Posterior vena cava (tissue), 2 donors: Measurements from ENCODE around the gene PDE6B. TPM values are rescaled to one million over a fixed set of nuclear protein-coding genes. Genes with fewer than 3 reads are reported as not detected.
"Not testable (repeated sequence)": the region's sequence is repeated elsewhere in the genome, so short reads cannot be mapped to it uniquely, and the experiment has no call there.

ENCODE experiments used
- DNase-seq: peaks from one replicate; pipeline ENCODE4 v3.0.0-alpha.2; 2020; ENCODE audit warnings: low spot score
- intact Hi-C, 2 donors: fragments of 100-400 bp; cut with DNase I; formaldehyde crosslinking; loops; one replicate each; pipeline versions ENCODE4 v1.14.1 to v1.14.2; 2022 to 2023
- total RNA-seq, 2 donors: library from RNA; stranded (reverse); fragmentation: NEBNext Ultra II Directional; extraction: Animal tissue kit (Norgen Biotek cat#: 25700); gene quantifications; one replicate each; pipeline ENCODE4 v1.2.1, GENCODE V29; 2021
- donor health status: DM: yes; HTN: yes; CAD: no.
- donor health status: DM: yes; HTN: yes; CAD: no.

Gene PDE6B
- total RNA-seq, 2 donors from 2014 or later: 1.4 to 3.7 TPM

DNA sequence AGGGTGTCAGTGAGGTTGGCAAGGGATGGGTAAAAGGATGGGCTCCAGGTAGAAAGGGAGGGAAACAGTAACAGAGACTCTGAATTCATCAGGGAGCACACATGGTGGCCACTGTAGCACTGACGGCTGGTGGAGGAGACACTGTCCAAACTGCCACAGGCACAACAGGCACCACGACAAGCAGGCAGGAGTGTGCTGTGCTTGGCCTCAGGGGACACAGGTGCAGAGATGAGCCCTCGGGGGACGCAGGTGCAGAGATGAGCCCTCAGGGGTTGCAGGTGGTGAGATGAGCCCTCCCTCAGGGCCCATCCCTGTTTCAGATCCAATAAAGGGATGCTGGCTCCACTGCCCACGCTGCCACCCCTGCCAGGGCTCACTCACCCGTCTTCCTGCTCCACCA lies 7.6 kb downstream of the PDE6B start:
- intact Hi-C loops: no loop called here
- peak; percentile 15 for DNase-seq

- DNase-seq: peak; percentile 20
- intact Hi-C loops: no loop called here
These were observed 8.0 kb downstream of the PDE6B start for GRCh38 chr4:633406-633805.

DNA sequence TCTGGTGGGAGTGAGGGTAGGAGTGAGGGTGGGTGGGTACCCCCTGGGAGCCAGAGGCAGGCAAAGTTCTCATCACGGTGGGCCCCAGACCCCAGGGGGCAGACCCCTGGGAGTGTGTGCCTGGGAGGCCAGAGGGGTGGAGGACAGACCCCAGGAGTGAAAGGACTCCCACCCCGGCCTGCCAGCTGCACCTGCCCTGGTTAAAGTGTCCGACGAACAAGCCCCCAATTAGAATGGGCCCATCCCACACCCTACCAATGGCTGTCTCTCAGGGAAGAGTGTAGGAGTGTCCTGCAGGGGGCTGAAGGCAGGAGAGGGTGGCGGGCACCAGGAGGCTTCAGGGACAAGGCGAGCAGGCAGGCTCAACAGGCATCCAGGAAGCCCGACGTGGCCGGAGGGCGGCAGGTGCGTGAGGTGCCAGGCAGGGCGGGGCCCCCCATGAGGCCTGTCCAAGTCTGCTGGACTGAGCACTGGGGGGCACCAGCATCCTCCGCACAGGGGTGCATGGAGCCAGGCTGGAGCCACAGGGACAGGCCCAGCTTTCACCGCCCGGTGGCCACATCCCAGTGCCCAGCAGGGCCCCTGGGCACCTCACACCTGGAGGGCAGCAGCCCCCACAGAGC lies 8.7 kb downstream of the PDE6B start:
- DNase-seq: peak; percentile 75
- intact Hi-C loops: no loop called here

DNA sequence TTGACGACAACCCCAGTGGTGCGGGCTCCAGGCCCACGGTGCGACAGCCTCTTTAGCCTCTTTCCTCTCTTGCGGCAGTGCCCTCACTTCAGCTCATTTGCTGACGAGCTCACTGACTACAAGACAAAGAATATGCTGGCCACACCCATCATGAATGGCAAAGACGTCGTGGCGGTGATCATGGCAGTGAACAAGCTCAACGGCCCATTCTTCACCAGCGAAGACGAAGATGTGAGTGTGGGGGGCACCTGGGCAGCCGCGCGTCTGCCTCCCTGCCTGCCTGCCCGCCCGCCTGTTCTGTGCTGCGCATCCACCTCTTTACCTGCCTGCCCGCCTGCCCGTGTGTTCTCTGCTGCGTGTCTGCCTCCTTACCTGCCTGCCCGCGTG lies 9.2 kb downstream of the PDE6B start:
- DNase-seq: peak; percentile 66

GRCh38 chr4:635066-635835 lies 9.9 kb downstream of the PDE6B start:
- intact Hi-C loops: not testable (repeated sequence)
- peak; percentile 37 for DNase-seq

More for the DNA sequence above, 9.2 kb downstream of the PDE6B start:
- intact Hi-C loops: no loop called here

GRCh38 chr4:635851-636627 lies 10.7 kb downstream of the PDE6B start:
- DNase-seq: peak; percentile 78
- intact Hi-C loops: no loop called here

- DNase-seq: peak; percentile 41
- intact Hi-C loops: no loop called here
These were observed 11.3 kb downstream of the PDE6B start for GRCh38 chr4:636628-637159.

DNA sequence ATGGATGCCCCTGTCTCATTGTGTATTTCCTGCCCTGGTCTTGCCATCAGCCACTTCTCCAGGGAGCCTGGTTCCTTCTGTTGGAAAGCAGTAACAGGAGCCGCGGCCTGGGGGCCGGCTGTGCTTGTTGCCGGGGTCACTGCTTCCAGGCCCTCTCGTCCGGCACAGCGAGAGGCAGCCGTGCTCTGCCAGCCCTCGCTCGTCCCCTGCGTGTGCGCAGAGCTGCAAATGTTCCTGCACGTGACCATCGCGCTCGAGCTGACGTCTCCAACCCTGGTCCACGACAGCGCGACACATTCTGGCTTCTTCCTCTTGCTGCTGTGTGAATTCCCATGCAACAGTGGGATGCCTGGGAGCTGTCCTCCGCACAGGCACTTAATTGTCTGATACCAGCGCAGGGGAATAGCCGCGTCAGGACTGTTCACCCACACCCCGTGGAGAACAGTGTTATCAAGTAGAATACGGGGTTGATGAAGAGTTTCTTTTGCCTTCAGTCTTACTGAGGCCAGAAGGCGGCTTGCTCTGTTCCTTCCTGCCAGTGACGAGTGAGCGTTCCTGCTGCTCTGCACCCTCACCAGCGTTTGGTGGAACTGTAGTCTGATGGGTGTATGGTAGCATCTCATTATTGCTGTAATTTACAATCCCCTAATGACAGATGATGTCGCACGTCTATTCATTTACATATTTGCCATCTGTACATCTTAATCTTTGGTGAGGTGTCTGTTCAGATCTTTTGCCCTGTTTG lies 12.3 kb downstream of the PDE6B start:
- intact Hi-C loops: no loop called here
- peak; percentile 41 for DNase-seq

- intact Hi-C loops, DNase-seq: not testable (repeated sequence)
These were observed 17.0 kb downstream of the PDE6B start for GRCh38 chr4:642366-642765.

- DNase-seq: no peak
- intact Hi-C loops: no loop called here
These were observed 21.1 kb downstream of the PDE6B start for GRCh38 chr4:646460-646859.

DNA sequence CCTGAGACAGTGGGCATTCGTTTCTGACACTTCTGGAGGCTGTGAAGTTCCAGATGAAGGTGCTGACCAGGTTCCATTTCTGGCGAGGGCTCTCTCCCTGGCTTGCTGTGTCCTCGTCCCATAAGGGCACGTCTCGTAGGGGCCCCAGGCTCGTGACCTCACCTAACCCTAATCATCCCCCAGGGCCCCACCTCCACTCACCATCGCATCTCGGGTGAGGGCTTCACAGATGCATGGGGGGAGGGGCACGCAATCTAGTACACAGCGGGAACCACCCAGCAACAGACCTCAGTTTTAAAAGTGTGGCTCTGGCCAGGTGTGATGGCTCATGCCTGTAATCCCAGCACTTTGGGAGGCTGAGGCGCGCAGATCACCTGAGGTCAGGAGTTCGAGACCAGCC lies 22.1 kb downstream of the PDE6B start:
- intact Hi-C loops: no loop called here
- DNase-seq: no peak

DNA sequence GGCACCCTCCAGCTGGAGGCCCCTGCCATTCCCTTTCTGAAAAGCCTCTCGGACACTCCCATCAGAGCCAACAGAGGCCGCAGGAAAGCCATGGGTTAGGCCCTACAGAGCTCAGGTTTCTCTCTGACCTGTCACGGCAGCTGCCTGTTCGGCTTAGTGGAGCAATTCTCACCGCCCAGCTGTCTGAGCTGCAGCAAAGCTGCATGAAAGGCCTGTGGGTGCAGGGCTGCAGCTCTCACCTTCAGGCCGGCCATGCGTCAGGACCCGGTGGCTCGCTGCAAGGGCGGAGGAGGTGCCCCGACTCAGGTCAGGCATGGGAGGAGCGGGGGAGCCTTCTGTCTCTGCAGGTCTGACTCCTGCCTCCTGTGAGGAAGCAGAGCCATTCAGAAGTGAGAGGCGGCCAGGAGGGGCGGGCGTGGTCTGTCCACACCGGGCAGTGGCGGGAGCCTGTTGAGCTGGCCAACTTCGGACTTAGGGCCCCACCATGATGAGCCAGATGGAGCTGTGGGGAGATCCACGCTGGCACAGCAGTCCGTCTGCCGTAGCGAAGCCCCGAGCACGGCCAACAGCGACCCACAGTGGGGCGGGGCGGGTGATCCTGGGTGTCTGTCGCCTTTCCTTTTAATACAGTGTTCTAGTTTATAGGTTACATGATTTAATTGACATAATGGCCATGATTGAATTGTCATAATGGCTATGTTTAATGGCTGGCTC lies 23.4 kb downstream of the PDE6B start:
- DNase-seq: no peak
- intact Hi-C loops: no loop called here

GRCh38 chr4:649293-649625 lies 23.9 kb downstream of the PDE6B start:
- DNase-seq: no peak
- intact Hi-C loops: no loop called here

DNA sequence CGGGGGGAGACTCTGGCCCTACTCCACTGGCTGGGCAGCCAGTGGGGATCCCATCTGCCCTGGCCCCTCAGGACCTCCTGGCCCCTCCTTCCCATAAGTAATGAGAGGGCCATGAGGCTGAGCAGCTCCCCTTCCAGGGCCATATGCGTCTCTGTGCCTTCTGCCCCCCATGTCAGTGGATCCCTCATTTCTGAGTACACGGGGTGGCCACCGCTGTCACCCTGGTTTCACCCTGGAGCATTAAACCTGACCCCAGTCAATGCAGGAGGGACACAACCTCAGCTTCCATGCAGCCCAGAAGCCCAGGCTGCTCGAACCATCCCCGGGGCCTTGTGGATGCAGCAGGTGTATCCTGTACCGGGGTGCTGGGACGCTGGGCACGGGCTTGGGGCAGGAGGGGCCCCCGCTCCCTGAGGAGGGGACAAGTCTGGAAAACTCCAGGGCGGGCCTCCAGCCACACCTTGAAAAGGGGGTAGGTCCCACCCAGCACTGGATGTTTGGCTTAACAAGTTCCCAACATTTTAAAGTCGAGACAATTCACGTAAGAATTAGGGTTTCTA lies 24.5 kb downstream of the PDE6B start:
- DNase-seq: no peak
- intact Hi-C loops: no loop called here

DNA sequence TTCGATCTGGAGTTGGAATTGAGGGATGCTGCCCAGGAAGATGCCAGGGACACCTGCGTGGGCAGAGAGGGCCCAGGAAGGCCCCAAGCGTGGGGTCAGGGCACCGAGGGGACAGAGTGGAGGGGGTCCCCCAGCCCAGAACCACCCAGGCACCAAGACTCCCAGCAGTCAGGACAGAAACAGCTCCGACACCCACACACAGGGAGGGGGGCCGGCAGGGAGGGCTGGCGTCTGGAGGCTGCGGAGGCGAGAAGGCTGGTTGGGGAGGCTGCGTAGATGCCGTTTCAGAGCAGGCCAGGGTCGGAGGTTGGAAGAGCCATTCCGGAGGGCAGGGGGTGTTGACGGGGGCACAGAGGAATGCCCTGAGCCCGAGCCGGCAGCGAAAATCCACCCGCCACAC lies 25.1 kb downstream of the PDE6B start:
- intact Hi-C loops: no loop called here
- no peak for DNase-seq

GRCh38 chr4:650951-651883 lies 25.8 kb downstream of the PDE6B start:
- intact Hi-C loops: no loop called here
- DNase-seq: no peak

GRCh38 chr4:651884-652642 lies 26.7 kb downstream of the PDE6B start:
- no peak for DNase-seq
- intact Hi-C loops: no loop called here
